Epithelial cell of prostate (primary cell): Measurements from ENCODE around the gene CHN1.

Experiments used
- DNase-seq: peaks from one replicate; pipeline ENCODE4 v3.0.0-alpha.2; 2011; ENCODE audit warnings: low read depth, low spot score
- H3K27ac ChIP-seq: fragments of 450-650 bp; 2 replicates; pipeline ENCODE4 v1.5.1; 2017; ENCODE audit warnings: mild to moderate bottlenecking

CHN1 gene

GRCh38 chr2:174776223-174776622 lies 229.0 kb downstream of the CHN1 start:
- peak overlapping the region; percentile 18 for H3K27ac ChIP-seq
- DNase-seq, result no peak

- peak; percentile 29 for DNase-seq
Measured at GRCh38 chr2:174775571-174775980, 229.6 kb downstream of the CHN1 start.

GRCh38 chr2:174774886-174775285 lies 230.3 kb downstream of the CHN1 start:
- DNase-seq, result no peak
- no peak overlapping the region for H3K27ac ChIP-seq

More at GRCh38 chr2:174775571-174775980, 229.6 kb downstream of the CHN1 start:
- H3K27ac ChIP-seq, result peak overlapping the region; percentile 18

GRCh38 chr2:174773215-174773614 lies 232.0 kb downstream of the CHN1 start:
- no peak for DNase-seq

GRCh38 chr2:174772472-174772801 lies 232.7 kb downstream of the CHN1 start:
- no peak for DNase-seq
- no peak overlapping the region for H3K27ac ChIP-seq

More at GRCh38 chr2:174773215-174773614, 232.0 kb downstream of the CHN1 start:
- H3K27ac ChIP-seq, result no peak overlapping the region

- no peak overlapping the region for H3K27ac ChIP-seq
- no peak for DNase-seq
Measured at GRCh38 chr2:174771631-174772471, 233.3 kb downstream of the CHN1 start.

GRCh38 chr2:174771136-174771535 lies 234.0 kb downstream of the CHN1 start:
- no peak for DNase-seq
- H3K27ac ChIP-seq, result no peak overlapping the region

GRCh38 chr2:174768557-174768956 lies 236.6 kb downstream of the CHN1 start:
- H3K27ac ChIP-seq, result no peak overlapping the region
- DNase-seq, result no peak

- no peak for DNase-seq
- H3K27ac ChIP-seq, result no peak overlapping the region
Measured at GRCh38 chr2:174766271-174766670, 238.9 kb downstream of the CHN1 start.

- DNase-seq, result no peak
- no peak overlapping the region for H3K27ac ChIP-seq
Measured at GRCh38 chr2:174765576-174765975, 239.6 kb downstream of the CHN1 start.

GRCh38 chr2:174764280-174765255 lies 240.6 kb downstream of the CHN1 start, which contains the start of gene CHRNA1:
TSS of gene CHRNA1 (minus strand) at chr2:174764472. CDS start at chr2:174764394, 78 bp downstream.
- no peak for DNase-seq
- H3K27ac ChIP-seq, result no peak within 1 kb of the TSS

GRCh38 chr2:174763780-174764179 lies 241.4 kb downstream of the CHN1 start:
- H3K27ac ChIP-seq, result no peak overlapping the region
- no peak for DNase-seq

GRCh38 chr2:174762464-174762863 lies 242.7 kb downstream of the CHN1 start:
- DNase-seq, result no peak
- no peak overlapping the region for H3K27ac ChIP-seq

GRCh38 chr2:174761837-174762236 lies 243.3 kb downstream of the CHN1 start:
- no peak for DNase-seq
- H3K27ac ChIP-seq, result no peak overlapping the region

- no peak for DNase-seq
- no peak overlapping the region for H3K27ac ChIP-seq
Measured at GRCh38 chr2:174760845-174761473, 244.2 kb downstream of the CHN1 start.

- no peak overlapping the region for H3K27ac ChIP-seq
- no peak for DNase-seq
Measured at GRCh38 chr2:174759381-174760065, 245.7 kb downstream of the CHN1 start.

GRCh38 chr2:174756743-174757142 lies 248.4 kb downstream of the CHN1 start:
- no peak for DNase-seq
- no peak overlapping the region for H3K27ac ChIP-seq

GRCh38 chr2:174753038-174753633 lies 252.0 kb downstream of the CHN1 start:
- DNase-seq, result no peak
- no peak overlapping the region for H3K27ac ChIP-seq

GRCh38 chr2:174752403-174753037 lies 252.7 kb downstream of the CHN1 start:
- no peak for DNase-seq

More at GRCh38 chr2:174752403-174753037, 252.7 kb downstream of the CHN1 start:
- H3K27ac ChIP-seq, result no peak overlapping the region
